Ectodermal cell (in vitro differentiated cells): ENCODE measurements around the gene SELENOM.

ENCODE experiments used
- H3K27ac ChIP-seq: 2 replicates; pipeline ENCODE4 v1.7.0; 2013; ENCODE audit warnings: mild to moderate bottlenecking, low read depth, low read length; ENCODE audit not compliant: insufficient read depth, poor library complexity, severe bottlenecking
- H3K27me3 ChIP-seq: 2 replicates; pipeline ENCODE4 v1.7.0; 2013; ENCODE audit warnings: mild to moderate bottlenecking, low read length; ENCODE audit not compliant: insufficient read depth, control insufficient read depth, poor library complexity, severe bottlenecking
- H3K36me3 ChIP-seq: one replicate; pipeline ENCODE4 v1.7.0; 2013; ENCODE audit warnings: low read length; ENCODE audit not compliant: control insufficient read depth, insufficient read depth
- H3K4me1 ChIP-seq: one replicate; pipeline ENCODE4 v1.7.0; 2013; ENCODE audit warnings: low read length; ENCODE audit not compliant: control insufficient read depth, insufficient read depth
- H3K4me3 ChIP-seq: 2 replicates; pipeline ENCODE4 v1.7.0; 2013; ENCODE audit warnings: low read depth, low read length, control low read depth; ENCODE audit not compliant: insufficient read depth
- H3K9me3 ChIP-seq: 2 replicates; pipeline ENCODE4 v1.7.0; 2013; ENCODE audit warnings: mild to moderate bottlenecking, low read length, moderate library complexity; ENCODE audit not compliant: control insufficient read depth
- WGBS, 2 experiments: methylation state at CpG; one replicate each; pipeline ENCODE4 v1.1.7; 2013; ENCODE audit warnings: missing lambda C conversion rate in 2 of 2; 5-methylcytosine and 5-hydroxymethylcytosine counted together

Gene SELENOM

DNA sequence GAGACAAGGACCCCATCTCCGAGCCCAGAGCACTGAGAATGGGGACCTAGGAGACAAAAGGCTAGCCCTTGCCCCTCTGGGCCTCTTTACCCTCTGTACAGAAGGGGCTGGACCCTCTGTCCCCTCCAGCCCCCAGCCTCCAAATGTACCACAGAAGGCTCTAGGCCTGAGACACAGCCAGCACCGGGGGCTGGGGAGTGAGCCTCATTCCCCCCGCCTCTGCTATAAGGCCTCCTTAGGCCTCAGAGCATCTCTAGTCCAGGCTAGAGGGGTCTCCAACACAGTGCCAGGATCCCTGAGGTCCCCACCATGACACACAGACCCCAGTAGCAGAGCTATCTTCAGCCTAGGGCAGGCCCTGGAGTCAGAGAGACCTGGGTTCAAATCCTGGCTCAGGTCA, 21.4 kb downstream of the SELENOM start:
- Histone ChIP-seq H3K4me1 (peaks cover 14% of the 10 kb centered on the region), H3K4me3 (no peak overlapping the region), H3K27me3 (peaks cover 9% of the 10 kb centered on the region), H3K27ac (no peak overlapping the region), H3K9me3 (no peaks in the 10 kb centered on the region), H3K36me3 (no peaks in the 10 kb centered on the region)
- WGBS, 2 experiments = 94 to 95% methylated on average over 3 of the region's 3 CpGs

DNA sequence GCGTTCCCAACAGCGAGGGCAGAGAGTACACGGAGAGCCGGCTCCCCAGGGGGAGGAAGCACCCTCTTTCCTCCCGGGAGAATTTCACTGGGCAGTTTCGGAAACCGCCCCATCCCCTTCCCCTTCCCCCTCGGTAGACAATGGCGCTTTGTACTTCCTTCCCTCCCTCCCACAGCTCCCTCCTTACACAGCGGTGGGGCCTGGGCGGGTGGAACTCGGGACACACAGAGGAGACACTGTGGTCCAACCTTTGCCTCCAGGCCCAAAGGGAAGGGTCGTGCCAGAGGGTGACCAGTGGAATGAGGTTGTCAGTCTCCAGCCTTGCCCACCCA, 21.9 kb downstream of the SELENOM start:
- H3K4me3 ChIP-seq = peak overlapping the region; percentile 57
- no peaks in the 10 kb centered on the region for H3K9me3 ChIP-seq
- 8 to 13% methylated on average over 13 of the region's 13 CpGs for WGBS, 2 experiments
- peaks cover 9% of the 10 kb centered on the region for H3K27me3 ChIP-seq
- H3K4me1 ChIP-seq = peaks cover 14% of the 10 kb centered on the region
- H3K27ac ChIP-seq = peak overlapping the region; percentile 64
- no peaks in the 10 kb centered on the region for H3K36me3 ChIP-seq

DNA sequence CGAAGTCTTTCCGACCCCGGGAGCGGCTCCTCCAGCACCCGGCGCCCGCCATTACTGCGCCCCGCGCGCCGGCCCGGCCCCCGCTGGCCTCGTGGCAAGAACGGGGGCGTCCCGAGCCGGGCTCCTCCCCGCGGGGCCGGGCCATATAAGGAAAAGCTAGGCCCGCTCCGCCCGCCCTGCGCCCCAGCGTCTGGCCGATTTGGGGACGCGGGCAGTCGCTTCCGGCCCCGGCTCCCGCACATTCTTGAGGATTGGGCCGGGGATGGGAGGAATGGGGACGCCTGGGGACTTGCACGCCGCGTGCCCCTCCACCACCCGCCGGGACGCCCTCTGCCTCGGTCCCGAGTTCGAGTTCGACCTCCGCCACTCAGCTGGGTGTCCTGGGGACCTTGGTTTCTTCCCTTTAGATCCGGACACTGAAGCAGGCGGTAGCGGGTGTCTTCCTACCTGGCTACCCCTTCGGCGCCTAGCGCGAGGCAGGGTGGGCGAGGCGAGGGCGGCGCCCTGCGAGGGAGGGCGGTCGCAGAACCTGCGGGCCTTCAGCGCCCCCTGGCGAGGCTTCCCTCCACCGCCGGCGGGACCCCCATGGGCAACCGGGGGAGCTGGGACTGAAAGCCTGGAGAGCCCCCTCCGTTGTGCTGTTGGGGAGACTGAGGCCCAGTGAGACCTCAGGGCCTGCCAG, 22.4 kb downstream of the SELENOM start:
- 1% methylated on average over 69 of the region's 69 CpGs for WGBS, 2 experiments
- Histone ChIP-seq H3K36me3 (no peaks in the 10 kb centered on the region), H3K27ac (peak overlapping the region; percentile 64), H3K4me3 (peak overlapping the region; percentile 57), H3K9me3 (no peaks in the 10 kb centered on the region), H3K27me3 (peaks cover 9% of the 10 kb centered on the region), H3K4me1 (peaks cover 14% of the 10 kb centered on the region)

DNA sequence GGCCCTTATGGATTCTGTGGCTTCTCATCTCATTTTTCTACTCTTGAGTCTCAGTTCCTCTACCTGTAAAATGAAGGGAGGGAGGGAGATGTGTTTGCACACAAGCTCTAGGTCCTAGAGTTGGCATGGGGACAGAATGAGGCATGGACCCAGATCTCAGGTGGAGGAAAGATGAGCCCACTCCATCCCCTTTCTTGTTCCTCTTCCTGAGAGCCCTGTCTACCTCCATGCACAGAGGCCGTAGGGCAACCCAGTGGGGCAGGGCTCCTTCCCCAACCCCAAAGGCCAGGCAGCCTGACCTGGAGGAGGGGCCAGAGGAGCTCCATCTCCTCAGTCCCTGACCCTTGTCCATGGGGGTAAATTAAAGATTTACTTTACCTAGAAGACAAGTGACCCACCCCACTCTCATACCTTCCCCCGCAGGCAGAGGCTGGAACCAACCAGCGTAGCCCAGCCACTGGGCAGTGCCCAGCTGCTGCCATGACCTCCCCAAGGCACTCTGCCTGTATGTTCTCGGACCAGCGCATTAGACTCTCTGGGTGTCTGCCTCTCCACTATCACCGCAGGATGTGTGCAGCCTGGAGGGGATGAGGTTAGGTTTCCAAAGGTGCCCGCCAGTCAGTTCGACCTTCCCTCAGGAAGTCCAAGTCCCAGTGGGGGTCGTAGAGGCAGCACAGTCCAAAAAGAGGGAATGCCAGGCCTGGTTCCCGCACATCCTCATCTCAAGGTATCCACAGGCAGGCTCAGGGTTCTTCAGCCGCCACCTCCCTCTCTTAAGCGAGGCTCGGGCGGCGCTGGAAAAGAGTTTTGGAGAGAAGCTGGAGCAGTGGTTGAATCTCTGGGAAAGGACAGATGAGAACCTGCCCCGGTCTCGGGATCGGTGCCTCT, 23.2 kb downstream of the SELENOM start:
- Histone ChIP-seq H3K27ac (peak overlapping the region; percentile 64), H3K4me3 (peak overlapping the region; percentile 57), H3K27me3 (peaks cover 9% of the 10 kb centered on the region), H3K9me3 (no peaks in the 10 kb centered on the region), H3K36me3 (no peaks in the 10 kb centered on the region), H3K4me1 (peaks cover 14% of the 10 kb centered on the region)
- 24 to 28% methylated on average over 18 of the region's 18 CpGs for WGBS, 2 experiments

DNA sequence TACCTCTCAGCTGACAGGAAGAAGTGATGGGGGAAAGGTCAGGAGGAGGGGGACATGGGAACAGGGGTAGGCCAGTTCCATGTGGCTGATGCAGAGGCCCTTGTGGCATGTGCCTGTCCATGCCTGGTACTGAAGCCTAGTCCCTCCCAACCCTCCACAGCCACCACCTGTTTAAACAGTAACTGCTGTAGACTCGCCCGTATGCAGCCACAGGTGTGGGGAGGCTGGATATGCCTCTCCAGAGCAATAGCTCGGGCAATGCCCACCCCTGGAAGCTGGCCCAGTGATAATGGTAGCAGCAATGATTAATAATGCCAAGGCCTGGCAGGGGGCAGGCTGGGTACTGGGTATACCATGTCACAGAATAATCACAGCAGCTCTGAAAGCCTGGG, 24.0 kb downstream of the SELENOM start:
- WGBS, 2 experiments = 95% methylated on average over 3 of the region's 3 CpGs

DNA sequence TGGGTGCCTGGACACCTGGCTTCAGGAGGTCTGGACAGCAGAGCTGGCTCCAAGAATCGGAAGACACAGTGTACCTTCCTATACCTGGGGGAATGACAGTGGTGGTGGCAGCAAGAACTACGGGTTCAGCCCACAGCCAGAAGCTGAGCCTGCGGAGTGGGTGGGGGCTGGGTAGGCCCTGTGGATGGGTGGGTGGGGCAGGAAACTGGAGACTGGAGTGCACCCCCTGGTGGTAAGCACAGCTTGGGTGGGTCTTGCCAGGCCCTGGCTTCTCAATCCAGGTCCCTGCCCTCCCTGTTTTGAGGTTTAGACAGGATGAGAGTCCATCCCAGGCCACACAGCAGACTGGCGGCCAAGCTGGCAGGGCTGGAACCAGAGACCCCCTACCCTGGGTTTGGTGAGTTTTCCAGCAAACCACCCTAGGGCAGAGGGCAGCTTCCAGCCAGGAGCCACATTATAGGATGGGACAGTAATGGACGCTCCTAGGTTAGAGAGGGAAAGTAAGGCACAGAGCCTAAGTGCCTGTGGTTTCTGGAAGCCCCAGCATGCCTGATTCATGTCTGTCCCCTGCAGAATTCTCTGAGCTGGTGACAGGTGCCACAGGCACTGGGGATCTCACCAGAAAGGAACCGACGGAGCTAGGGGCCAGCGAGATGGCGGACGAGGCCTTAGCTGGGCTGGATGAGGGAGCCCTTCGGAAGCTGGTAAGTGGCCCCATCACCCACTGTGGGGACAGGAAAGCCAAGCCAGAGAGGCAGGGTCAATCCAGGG, 24.6 kb downstream of the SELENOM start:
- Histone ChIP-seq H3K4me3 (no peak overlapping the region), H3K9me3 (no peaks in the 10 kb centered on the region), H3K36me3 (no peaks in the 10 kb centered on the region), H3K27ac (no peak overlapping the region), H3K27me3 (peaks cover 9% of the 10 kb centered on the region), H3K4me1 (peaks cover 14% of the 10 kb centered on the region)
- WGBS, 2 experiments = 92 to 94% methylated on average over 11 of the region's 11 CpGs

More for the DNA sequence above, 24.0 kb downstream of the SELENOM start:
- Histone ChIP-seq H3K36me3 (no peaks in the 10 kb centered on the region), H3K27ac (no peak overlapping the region), H3K27me3 (peaks cover 9% of the 10 kb centered on the region), H3K4me3 (no peak overlapping the region), H3K4me1 (peaks cover 14% of the 10 kb centered on the region), H3K9me3 (no peaks in the 10 kb centered on the region)

DNA sequence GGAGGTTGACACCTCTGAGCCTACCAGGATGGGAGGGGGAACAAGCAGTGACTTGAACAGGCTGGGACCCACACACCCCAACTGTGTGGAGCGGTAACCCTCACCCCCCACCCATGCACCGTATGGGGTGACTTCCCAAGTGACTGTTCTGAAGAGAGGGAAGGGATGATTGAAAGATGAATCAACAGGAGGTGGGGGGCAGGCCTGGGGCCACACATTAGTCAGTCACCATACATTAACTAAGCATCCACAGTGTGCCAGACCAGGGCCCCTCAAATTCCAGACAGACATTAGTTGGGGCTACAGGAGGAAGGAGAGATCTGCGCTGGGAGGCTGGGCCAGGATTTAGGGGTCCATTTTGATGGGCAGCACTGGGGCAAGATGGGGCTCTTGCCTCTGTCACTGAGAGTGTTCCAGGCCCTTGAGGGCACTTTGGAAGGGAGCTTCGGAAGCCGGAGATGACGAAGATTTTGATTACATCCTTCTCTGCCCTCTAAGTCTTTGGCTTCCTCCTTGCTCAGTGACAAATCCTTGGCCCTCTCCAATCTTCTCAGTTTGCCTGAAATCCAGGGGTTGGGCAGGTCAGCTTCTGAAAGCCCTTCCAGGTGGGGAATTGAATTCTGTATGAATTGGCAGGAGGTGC, 25.3 kb downstream of the SELENOM start:
- Histone ChIP-seq H3K4me3 (peak overlapping the region; percentile 53), H3K9me3 (no peaks in the 10 kb centered on the region), H3K36me3 (no peaks in the 10 kb centered on the region), H3K4me1 (peaks cover 14% of the 10 kb centered on the region), H3K27ac (no peak overlapping the region), H3K27me3 (peaks cover 9% of the 10 kb centered on the region)
- 91 to 98% methylated on average over 4 to 5 of the region's 6 CpGs for WGBS, 2 experiments

DNA sequence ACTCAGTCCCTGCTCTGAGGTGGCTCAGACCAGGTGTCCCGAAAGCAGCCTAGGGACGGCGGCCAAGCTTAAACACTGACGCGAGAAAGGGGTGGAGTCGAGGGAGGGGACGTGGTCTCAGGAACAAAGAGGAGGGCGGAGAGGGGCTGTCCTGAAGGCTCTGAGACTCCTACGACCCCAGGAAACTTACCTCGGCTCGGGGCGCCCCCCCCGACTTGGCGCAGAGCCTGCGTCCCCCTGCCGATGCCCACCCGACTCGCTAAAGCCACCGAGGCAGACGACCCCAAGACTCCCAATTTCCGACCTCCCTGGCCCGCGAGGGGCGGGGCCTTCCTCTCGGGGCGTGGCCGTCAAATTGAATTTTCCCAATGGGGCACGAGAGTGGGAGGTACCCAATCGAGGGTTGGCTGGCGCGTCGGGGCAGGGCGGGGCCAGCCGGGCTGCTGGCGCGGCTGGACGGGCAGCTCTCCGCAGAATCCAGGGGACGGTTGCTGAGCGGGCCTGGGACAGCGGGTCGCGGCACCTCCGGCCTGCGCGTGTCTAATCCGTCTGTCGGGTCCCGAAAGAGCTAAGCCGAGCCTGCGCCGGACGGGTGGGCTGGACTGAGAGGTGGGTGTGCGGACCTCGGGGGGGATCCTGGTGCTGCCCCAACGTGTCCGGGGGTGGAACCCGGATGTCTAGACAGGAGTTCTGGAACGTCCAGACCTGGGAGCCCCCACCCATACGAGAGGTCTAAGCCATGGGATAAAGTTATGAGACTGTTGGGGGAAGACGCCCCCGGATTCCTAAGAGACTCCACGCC, 26.3 kb downstream of the SELENOM start, which contains the start of gene SMTN:
SMTN (plus strand) TSS at position 471 of the 802 bp plus-strand sequence. CDS start 1,941 bp downstream, outside the sequence.
- Histone ChIP-seq H3K27ac (peak within 1 kb of the TSS; percentile 85), H3K4me3 (peak within 1 kb of the TSS; percentile 53), H3K4me1 (peaks cover 14% of the 10 kb centered on the region), H3K9me3 (no peaks in the 10 kb centered on the region), H3K27me3 (peaks cover 9% of the 10 kb centered on the region), H3K36me3 (no peaks in the 10 kb centered on the region)
- WGBS, 2 experiments = 2% methylated on average over 63 of the region's 63 CpGs

DNA sequence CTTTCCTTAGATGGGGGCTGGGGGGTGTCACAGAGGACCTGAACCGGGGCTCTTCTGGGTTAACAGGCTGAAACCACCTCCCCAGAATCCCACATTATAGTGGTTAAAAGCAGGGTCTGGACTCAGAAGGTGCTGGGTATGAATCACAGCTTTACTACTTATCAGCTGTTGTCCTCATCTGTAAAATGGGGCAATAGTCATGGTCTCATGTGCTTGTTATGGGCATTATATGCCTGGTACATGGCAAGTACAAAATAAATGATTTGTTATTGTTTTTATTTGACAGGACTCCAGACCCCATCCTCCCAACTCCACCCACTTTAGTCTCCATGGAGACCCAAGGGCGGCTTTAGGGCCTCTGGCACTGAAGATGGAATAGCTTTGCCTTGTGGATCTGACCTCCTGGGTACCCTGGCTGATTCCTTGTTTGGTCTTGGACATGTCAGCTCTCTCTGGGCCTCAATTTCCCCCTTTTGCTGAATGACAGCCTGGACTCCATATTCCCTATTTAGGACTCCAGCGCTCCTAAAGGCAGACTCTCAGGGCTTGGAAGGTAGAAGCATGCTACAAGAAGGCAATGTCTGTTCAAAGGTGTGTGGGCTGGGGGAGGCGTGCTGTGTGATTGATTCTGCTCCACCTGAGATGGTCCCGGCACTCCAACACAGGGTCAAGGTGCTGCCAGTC, 27.1 kb downstream of the SELENOM start:
- H3K27me3 ChIP-seq = peaks cover 9% of the 10 kb centered on the region
- H3K4me3 ChIP-seq = peak overlapping the region; percentile 53
- no peaks in the 10 kb centered on the region for H3K9me3 ChIP-seq
- peaks cover 9% of the 10 kb centered on the region for H3K4me1 ChIP-seq
- H3K36me3 ChIP-seq = no peaks in the 10 kb centered on the region
- 41% methylated on average over 5 of the region's 5 CpGs for WGBS, 2 experiments
- H3K27ac ChIP-seq = no peak overlapping the region
